ELR (cell line): ENCODE measurements around the gene RFXAP.

Experiments used
- DNase-seq: peaks from one replicate; pipeline ENCODE4 v3.0.0-alpha.2; 2015; ENCODE audit warnings: low read depth

The RFXAP gene

DNA sequence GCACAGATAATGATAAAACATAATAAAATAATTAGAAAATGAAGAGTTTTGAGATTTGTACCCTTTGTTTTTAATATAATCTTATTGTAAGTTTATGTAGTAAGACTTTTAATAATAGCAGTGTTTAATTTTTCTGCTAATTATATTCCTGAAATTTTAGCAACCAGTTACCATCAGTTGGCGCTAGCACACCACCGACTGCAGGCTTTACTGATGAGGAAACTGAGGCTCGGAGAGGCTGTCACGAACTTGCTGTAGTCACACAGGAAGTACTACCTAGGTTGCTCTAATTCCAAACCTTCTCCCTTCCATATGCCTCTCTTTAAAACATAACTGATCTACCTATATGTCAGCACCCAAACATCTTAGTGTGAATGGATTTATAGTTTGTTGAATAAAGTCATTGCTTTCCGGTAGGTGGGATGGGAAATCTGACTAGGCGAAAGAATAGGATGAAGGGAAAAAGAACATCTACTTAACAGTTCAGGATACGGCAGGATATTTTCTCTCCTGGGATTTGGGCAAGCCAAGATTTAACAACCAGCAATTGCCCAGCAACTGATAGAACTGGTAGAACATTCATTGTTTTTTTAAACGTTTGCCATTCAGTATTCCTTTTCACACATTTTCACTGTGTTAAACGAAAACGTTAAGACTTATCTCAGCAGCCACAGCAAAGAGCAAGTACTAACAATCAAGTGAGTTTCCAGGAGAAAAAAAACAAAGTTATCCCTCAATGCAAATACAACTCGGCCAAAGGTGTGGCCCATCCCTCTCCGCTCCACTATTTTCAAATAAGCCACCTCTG lies 822 bp upstream of the RFXAP start:
- DNase-seq, result no peak

DNA sequence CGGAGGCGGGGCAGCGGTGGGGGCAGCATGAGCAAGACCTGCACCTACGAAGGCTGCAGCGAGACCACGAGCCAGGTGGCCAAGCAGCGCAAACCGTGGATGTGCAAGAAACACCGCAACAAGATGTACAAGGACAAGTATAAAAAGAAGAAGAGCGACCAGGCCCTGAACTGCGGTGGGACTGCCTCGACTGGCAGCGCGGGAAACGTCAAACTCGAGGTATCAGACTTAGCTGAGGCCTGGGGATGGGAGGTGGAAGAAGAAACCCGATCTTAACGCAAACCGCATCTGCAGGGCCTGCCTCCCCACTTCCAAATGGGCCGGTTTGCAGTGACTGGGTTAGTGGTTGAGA lies 693 bp downstream of the RFXAP start:
- DNase-seq, result peak; percentile 60

DNA sequence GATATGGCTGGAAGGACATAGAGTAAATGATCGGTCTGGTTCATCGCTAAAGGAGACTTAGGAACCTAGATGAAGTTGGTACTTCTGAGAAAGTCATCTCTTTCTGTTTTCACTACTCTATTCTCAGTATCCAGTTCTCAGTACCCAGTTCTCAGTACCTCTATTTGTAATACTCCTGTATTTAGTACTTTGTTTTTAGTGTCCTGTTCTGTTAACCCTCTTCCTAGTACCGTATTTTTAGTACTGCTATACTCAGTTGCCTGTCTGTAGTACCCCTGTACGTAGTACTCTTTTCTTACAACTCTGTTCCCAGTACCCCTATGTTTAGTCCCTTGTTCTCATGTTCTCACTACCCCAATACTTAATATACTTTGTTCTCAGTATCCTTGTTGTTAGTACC lies 1.2 kb downstream of the RFXAP start:
- DNase-seq, result peak; percentile 22

DNA sequence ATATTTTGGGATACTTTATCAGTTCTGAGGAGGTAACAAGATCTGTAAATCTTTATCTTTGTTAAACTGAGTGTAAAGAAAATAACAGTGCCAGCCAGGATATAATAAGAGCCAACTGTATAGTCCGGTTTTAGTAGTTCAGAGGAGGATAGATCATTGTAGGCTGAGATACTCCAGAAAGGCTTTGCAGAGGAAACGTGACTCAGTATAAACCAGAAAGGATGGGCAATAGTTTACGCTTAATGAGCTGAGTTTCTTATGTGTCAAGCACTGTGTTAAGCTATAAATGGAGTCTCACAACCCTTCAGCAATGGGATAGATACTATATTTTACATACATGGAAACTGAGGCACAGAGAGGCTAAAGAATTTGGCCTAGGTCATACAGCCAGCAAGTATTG lies 3.8 kb downstream of the RFXAP start:
- peak; percentile 46 for DNase-seq

DNA sequence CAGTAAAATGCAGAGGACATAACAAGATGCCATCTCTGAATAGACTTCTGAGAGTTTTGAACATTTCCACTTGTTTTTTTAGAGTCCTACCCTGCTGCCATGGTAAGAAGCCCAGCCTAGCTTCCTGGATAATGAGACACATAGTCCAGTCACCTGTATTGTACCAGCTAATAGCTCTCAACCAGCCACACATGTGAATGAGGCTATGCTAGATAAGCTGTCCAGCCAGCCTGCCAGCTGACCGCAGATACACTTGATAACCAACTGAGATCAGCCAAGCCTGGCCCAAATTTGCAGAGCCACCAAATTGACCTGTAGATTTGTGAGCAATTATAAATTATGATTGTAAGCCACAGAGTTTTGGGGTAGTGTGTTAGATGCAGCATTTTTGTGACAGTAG lies 10.7 kb downstream of the RFXAP start:
- DNase-seq, result no peak

DNA sequence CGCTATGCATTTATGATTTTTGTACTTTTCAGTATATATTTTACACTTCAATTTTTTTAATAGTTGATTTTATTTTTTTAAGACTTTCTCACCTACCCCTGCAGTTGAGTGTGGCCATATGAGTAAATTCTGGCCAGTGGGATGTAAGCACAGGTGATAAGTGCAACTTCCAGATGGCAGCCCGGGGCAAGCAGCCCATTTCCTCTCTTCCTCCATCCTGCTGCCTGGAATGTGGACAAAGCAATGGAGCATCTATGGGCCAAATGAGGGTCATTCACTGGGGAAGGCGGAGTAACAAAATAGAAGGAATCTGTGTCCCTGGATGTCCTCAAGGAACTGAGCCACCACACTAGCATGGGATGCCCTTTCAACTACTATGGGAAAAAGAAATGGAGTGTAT lies 12.3 kb downstream of the RFXAP start:
- no peak for DNase-seq

DNA sequence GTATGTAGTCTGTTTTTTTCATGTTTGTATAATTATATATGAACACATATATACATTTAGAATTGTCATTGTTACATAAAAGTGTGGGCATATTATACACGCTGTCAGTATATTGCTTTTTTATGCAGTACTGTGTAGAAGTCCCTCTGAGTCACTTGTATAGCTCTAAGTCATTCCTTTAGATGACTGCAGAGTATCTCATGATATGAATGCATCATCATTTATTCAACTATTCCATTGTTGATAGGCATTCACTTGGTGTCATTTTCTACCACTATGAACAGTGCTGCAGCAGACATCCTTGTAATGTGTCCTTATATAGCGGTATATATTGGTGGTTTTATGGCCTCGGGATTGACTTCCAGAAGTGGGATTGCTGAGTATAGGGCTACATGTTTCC lies 15.3 kb downstream of the RFXAP start:
- DNase-seq, result peak; percentile 65

DNA sequence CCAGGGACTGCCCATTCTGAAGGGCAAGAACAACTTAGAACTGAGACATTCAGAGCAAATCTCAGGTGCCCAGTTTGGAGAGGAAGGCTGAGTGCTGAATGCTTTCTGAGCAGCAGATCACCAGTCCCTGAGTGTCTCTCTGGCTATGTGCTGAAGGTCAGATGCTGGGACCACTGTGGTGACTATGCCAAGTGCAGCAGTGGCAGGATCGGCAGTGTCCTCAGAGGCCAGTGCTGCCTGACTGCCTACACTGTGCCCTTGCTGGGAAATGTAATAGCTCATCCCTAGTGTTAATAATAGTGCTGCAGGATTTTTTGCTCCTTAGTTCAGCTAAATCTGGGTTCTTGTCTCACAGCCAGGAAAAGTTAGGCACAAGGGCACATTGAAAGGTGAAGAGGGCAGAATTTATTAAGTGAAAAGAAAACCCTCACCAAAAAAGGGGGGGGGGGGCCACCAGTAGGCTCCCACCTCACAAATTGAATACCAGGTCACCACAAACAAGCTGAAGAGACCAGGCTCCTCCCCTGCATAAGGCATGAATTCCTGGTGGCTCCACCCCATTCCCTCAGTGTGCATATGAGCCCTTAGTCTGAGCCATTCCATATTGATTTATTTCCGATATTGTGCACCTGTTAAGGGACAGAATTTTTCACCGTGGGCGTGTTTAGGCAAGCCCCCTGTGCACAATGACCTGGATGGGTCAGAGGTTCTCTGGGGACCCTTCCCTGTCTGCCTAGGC lies 18.5 kb downstream of the RFXAP start:
- no peak for DNase-seq

DNA sequence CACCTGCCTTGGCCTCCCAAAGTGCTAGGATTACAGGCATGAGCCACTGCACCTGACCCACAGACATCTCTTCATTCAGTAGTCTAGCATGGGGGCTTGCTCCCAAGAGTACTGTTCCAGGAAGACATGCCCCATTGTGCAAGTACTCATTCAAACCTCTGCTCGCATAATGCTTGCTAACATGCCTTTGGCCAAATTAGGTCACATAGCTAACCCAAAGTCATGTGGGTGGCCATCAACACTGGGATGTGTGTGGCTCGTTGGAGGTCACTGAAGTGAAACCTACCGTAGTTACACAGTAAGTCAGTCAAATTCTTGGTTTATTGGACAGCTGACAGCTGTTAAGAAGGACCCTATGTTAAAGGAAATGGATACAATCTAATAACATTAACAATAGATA lies 20.3 kb downstream of the RFXAP start:
- DNase-seq, result no peak

DNA sequence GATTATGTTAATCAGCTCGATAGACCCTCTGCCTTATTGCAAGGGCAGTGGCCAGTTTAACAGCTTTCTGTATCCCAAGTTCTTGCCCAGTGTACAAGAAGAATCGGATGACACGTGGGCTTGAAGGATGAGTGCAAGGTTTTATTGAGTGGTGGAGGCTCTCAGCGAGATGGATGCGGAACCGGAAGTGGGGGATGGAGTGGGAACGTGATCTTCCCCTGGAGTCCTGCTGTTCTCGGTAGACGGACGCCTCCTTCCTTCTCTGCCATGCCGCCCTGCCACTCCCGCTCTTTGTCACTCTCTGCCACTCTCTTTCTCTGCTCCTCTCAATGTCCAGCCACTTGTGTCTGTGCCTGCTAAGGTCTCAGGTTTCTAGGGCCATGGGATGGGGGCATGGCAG lies 21.0 kb downstream of the RFXAP start:
- no peak for DNase-seq

DNA sequence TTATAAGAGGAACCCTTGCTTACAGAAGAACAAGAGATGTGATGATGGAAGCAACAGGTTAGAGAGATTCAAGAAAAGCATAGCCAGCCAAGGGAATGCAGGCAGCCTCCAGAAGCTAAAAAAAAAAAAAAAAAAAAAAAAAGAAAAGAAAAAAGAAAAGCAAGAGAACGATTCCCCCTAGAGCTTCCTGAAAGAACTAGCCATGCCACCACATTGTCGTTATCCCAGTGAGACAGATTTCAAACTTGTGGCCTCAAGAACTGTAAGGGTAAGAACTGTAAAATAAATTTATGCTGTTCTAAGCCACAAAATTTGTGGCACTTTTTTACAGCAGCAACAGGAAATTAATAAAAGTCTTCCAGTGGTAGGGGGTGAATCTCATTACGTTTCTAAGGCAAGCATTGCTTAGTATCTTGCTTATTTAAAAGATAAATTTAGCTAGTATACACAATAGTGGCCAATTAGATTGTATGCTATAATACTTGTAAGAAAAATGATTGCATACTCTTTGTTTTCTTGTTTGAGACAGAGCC lies 21.8 kb downstream of the RFXAP start:
- DNase-seq, result no peak

DNA sequence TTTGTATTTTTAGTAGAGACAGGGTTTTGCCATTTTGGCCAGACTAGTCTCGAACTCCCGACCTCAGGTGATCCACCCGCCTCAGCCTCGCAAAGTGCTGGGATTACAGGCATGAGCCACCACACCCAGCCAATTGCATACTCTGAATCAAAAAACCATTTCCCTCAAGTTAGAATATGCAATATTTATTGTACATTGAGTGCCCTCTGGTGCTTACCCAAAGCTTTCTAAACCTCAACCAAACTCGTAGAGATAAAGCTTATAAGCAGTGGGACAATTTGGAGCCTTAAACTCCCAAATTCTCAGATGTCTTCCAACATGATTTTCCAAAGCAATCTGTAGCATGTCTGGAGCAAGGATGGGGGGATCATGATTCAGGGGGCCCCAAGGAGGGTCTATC lies 22.4 kb downstream of the RFXAP start:
- DNase-seq, result no peak

DNA sequence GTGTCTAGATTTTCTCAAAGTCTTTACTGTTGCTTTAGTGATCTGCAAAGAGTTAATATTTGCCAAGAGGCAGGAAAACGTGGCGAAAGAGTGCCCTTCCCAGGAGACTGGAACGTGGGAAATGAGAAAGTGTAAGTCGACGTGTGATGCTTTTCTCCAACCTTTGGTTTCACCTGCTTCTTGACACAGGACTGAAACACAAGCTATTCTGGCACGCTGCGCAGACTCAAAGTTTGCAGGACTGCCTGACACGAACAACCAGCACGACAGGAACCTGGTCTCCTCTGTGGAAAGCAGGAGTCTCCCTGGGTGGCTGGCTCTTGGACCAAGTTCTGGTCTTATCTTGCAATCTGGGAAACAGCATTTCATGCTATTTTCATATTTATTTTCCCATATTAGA lies 28.6 kb downstream of the RFXAP start:
- DNase-seq, result no peak

DNA sequence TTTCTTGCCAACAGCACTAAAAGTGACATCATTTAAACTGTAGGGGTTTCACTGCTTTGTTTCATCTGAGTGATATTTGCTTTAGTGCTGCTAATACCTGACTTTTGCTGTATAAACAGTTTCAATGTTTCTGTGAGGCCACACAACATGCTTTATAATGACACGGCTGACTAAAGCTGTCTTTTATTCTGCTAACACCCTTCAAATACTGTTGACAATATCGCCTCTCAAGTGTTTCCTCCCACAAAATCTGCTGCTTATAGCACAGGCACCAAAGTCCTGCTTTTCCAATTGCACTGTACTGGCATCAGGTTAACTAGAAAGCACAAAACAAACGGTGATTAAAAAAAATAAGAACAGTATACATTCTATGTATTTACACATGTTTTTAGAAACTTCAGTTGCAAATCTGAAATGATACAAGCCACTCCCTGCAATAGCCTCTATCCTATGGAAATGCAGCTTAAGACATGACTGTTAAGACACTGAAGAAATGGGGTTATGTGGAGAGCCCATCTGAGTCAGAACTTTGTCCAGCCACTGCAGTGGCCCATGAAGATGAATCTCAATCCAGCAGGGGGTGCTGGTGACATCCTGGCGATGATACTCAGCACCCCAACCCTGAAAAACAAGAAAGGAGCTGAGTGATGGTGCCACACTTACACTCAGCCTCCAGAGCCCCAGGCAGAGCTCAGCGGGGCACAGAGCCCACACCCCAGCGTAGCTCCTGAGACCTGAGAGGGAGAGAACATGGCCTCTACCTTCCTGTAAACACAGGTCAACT lies 29.4 kb downstream of the RFXAP start:
- DNase-seq, result peak; percentile 22

DNA sequence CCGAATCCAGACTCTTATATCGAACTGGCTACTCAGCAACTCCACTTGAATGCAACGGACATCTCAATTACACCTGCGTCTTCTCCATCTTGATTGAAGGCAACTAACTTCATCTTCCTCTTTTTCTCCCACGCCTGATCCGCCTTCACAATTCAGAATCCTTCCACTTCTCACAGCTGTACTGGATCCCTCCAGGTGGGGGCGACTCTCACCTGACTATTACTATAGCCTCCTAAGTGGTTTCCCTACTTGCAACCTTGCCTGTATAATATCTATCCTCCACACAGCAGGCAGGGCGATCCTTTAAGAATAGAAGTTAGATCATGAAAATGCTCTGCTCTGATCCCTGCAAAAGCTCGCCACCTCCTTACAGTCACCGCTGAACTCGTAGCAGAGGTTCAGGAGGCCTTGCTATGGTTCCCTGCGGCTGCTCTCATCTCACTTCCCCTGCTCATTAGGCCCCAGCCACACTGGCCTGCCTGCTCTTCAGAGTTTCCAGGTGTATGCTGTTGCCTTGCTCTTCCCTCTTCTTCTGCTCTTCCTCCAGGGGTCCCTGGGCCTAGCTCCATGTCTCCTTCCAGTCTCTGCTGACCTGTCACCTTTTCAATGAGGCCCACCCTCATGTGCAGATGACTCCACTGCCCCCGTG lies 31.9 kb downstream of the RFXAP start:
- peak; percentile 37 for DNase-seq

DNA sequence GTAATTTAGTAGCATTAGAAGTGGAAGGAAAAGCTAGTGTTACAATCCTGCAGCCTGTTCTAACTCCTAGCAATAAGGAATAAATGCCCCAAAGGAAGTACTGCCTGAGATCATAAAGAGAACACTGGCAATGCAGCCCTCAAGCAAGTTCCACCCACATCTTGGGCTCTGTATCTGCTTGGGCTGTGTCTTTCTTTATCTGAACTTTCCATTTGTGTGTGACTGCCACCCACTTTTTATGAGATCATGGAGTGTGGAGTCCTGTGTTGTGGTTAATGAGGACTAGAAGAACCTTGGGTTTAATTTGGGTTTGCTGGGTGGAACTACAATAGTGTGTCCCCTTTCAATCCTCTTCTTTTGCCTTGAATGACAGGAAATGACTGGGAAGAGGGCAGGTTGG lies 38.2 kb downstream of the RFXAP start:
- no peak for DNase-seq

DNA sequence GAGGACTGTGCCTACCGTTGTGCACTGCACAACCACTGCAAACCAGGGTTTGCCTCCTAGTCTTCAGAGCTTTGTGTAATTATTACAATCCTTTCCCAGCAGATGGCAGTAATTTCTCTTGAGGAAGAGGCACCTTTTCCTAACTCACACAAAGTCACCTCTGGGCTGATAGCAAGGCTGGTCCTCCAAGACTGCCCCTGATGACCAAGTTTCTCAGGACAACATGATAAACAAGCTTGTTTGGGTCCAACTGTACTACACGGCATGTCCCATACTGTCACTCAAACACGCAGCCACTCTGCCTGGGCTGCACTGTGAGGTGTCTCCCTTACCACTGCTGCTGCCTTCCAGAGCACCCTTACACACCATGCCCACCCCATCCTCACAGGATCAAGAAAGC lies 39.3 kb downstream of the RFXAP start:
- DNase-seq, result peak; percentile 79

DNA sequence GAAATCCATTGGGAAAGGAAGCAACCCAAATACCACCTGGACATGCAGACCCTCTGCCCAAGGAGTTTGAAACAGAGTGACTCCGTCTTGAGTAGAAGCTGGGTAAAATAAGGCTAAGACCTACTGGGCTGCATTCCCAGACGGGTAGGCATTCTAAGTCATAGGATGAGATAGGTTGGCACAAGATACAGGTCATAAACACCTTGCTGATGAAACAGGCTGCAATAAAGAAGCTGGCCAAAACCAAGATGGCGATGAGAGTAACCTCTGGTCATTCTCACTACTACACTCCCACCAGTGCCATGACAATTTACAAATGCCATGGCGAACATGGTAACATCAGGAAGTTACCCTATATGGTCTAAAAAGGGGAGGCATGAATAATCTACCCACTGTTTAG lies 40.2 kb downstream of the RFXAP start:
- DNase-seq, result no peak

DNA sequence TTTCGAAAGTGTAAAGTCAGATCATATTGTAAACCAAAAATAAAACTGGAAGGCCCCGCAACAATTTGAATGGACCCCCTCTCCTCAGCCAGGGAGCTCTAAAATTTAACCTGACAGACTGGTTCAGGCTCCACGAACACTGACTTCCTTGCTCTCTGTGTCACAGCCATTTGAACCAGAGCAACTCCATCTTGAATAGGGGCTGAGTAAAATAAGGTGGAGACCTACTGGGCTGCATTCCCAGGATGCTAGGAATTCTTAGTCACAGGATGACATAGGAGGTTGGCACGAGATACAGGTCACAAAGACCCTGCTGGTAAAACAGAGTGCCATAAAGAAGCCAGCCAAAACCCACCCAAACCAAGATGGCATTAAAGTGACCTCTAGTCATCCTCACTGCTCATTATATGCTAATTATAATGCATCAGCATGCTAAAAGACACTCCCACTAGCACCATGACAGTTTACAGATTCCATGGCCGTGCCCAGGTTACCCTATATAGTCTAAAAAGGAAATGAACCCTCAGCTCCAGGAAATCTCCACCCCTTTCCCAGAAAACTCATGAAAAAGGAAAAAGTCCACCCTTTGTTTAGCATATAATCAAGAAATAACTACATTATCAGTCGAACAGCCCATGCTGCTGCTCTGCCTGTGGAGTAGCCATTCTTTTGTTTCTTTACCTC lies 43.1 kb downstream of the RFXAP start:
- DNase-seq, result peak; percentile 44

DNA sequence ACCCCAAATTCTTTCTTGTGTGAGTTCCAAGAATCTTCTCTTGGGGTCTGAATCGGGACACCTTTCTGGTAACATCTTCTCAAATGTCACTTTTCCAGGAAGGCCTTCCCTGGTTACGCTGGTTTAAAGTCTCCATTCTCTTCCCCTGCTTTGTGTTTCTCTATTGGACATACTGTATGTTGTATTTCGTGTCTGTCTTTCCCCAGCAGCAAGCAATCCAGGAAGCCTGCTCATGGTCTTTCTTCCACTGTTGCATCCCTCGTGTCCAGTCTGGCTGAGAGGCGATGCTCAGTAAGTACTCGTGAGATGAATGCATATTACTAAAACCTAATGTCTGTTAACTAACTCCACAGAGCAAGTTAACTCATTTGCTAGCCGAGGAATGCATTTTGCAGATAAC lies 43.7 kb downstream of the RFXAP start:
- DNase-seq, result no peak

DNA sequence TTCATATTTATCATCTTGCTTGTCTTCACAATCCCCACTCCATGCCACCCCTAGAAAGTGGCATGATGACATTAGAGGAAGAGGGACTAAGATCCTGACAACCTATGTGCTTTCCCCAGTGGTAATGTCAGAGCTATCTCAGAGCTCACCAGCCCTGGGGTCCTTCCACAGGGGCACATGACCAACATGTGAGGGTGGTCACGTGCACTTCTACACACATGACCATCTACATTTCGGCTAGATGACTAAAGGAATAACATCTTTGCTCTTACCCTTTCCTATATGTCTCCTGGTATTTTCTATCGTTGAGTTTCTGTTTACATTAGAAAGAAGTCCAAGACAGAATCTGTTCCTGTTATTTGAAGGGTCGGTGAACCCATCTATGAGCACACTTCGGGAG lies 46.2 kb downstream of the RFXAP start:
- DNase-seq, result no peak

DNA sequence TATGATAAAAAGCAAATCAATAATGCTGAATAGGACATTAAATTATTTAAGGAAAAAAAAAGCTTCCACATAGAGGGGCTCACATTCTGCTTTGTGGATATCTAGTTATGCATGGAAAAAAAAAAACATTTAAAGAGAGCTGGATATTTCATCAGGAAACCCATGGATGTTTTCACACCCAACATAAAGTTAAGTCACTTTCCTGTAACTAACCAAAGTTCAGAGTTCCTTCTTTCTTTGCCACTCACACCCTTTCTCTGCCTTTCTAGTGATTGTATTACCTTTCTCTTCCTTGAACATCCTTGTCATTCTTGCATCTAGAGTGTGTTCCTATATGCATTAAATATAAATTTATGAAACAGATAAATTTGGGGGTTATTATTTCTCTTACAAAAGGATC lies 47.2 kb downstream of the RFXAP start:
- no peak for DNase-seq
